ENCODE measurements around the gene UBE2N. TPM values are rescaled to one million over a fixed set of nuclear protein-coding genes. Genes with fewer than 3 reads are reported as not detected.
A peak's percentile ranks its signal among the peaks of the same experiment; 100 is the strongest.

UBE2N gene, protein sequence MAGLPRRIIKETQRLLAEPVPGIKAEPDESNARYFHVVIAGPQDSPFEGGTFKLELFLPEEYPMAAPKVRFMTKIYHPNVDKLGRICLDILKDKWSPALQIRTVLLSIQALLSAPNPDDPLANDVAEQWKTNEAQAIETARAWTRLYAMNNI
- polyA plus RNA-seq (2013, experiment 1 of 4) = 180 TPM
- polyA plus RNA-seq (2013, experiment 2 of 4) = 174 TPM
- polyA plus RNA-seq (2013, experiment 3 of 4) = 149 TPM
- 151 TPM for polyA plus RNA-seq (2013, experiment 4 of 4)

DNA sequence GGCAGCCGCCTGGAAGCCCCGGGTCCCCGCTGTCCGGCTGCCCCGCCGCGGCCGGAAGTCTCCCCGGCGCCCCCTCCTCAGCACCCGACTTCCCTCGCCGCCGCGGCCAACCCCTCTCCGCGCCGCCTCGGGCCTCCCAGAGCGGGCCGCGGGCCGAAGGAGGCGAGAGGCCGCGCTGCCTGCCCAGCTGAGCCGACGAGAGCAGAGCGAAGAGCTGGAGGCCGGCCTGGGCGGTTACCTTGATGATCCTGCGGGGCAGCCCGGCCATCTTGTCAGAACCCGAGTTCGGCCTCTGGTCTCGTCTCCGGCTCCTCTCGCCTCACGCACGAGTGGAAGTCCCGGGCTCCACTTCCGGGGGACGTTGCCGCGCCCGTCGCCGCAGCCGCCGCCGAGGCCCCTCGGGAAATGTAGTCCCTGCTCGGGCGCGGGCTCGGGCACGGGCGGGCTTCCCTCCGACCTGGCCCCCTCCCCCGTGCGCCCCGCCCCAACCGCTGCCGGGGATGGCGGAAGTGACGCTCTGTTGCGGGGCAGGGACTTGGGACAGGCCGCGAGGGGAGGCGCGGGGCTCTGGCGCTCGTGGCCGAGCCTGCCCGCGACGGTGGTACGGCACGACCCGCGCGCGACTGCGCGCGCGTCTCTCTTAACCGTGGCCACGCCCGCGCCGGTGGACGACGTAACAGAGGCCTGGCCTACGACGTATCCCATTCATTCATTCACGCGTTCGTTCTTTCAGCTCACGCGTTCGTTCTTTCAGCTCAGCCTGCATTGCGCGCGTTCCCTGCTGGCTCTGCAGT lies at the start of gene UBE2N:
Gene UBE2N, minus strand, starts transcription at position 331 of the 794 bp plus-strand sequence. Its CDS starts 63 bp downstream, at position 268.
- peak within 1 kb of the TSS; percentile 84 for H3K27ac ChIP-seq (ENCODE audit: insufficient read depth, low read depth, low read length, poor library complexity, severe bottlenecking)
- WGBS, 2 experiments = 0% methylated on average over 105 of the region's 105 CpGs
- no peaks in the 10 kb centered on the region for H3K36me3 ChIP-seq (ENCODE audit: control insufficient read depth, insufficient read depth, low read length)

DNA sequence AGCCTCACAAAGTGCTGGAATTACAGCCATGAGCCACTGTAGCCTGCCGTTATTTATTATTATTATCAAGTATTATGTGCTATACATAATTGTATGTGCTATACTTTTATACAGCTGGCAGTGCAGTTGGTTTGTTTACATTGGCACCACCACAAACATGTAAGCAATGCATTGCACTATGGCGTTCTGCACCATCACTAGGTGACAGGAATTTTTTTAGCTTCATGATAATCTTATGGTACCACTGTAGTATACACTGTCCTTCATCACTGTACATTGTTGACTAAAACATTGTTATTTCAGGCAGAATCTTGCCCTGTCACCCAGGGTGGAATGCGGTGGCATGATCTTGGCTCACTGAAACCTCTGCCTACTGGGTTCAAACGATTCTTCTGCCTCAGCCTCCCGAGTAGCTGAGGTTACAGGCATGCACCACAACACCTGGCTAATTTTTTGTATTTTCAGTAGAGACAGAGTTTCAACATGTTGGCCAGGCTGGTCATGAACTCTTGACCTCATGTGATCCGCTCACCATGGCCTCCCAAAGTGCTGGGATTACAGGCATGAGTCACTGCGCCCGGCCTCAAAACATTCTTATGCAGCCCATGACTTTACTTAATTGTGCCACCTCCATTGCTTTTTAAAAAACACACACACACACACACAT lies 42.7 kb upstream of the UBE2N start:
- Histone ChIP-seq H3K4me1 (ENCODE audit: control insufficient read depth, insufficient read depth, low read length) (no peaks in the 10 kb centered on the region), H3K36me3 (ENCODE audit: control insufficient read depth, insufficient read depth, low read length) (peaks cover 69% of the 10 kb centered on the region), H3K27me3 (ENCODE audit: control insufficient read depth, insufficient read depth, low read length, poor library complexity, severe bottlenecking) (no peaks in the 10 kb centered on the region), H3K4me3 (ENCODE audit: insufficient read depth, low read depth, low read length) (no peak overlapping the region), H3K27ac (ENCODE audit: insufficient read depth, low read depth, low read length, poor library complexity, severe bottlenecking) (no peak overlapping the region), H3K9me3 (ENCODE audit: control insufficient read depth, low read length) (no peaks in the 10 kb centered on the region)
- 86 to 90% methylated on average over 7 to 8 of the region's 8 CpGs for WGBS, 2 experiments

More for the DNA sequence above, at the start of gene UBE2N:
- Histone ChIP-seq H3K4me1 (ENCODE audit: control insufficient read depth, insufficient read depth, low read length) (peaks cover 25% of the 10 kb centered on the region), H3K27me3 (ENCODE audit: control insufficient read depth, insufficient read depth, low read length, poor library complexity, severe bottlenecking) (no peaks in the 10 kb centered on the region), H3K9me3 (ENCODE audit: control insufficient read depth, low read length) (no peaks in the 10 kb centered on the region), H3K4me3 (ENCODE audit: insufficient read depth, low read depth, low read length) (peak within 1 kb of the TSS; percentile 90)

DNA sequence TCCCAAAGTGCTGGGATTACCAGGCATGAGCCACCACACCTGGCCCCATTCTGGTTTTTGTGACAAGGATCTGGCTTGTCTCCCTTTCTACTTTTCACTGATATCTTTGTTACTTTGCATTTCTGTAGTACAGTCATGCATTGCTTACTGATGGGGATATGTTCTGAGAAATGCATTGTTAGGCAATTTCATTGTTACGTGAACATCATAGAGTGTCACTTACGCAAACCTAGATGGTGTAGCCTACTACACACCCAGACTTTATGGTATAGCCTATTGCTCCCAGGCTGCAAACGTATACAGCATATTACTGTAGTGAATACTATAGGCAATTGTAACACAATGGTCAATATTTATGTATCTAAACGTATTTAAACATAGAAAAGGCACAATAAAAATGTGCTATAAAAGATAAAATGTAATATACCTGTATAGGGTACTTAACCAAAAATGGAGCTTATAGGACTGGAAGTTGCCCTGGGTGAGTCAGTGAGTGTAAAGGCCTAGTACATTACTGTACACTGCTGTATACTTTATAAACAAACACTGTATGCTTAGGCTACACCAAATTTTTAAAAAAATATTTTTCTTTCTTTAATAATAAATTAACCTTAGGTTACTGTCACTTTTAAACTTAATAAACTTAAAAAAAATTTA lies 41.5 kb upstream of the UBE2N start:
- Histone ChIP-seq H3K27me3 (ENCODE audit: control insufficient read depth, insufficient read depth, low read length, poor library complexity, severe bottlenecking) (no peaks in the 10 kb centered on the region), H3K36me3 (ENCODE audit: control insufficient read depth, insufficient read depth, low read length) (peaks cover 66% of the 10 kb centered on the region), H3K27ac (ENCODE audit: insufficient read depth, low read depth, low read length, poor library complexity, severe bottlenecking) (no peak overlapping the region), H3K4me1 (ENCODE audit: control insufficient read depth, insufficient read depth, low read length) (no peaks in the 10 kb centered on the region), H3K9me3 (ENCODE audit: control insufficient read depth, low read length) (no peaks in the 10 kb centered on the region), H3K4me3 (ENCODE audit: insufficient read depth, low read depth, low read length) (no peak overlapping the region)
- 98 to 100% methylated on average over 2 to 3 of the region's 4 CpGs for WGBS, 2 experiments

DNA sequence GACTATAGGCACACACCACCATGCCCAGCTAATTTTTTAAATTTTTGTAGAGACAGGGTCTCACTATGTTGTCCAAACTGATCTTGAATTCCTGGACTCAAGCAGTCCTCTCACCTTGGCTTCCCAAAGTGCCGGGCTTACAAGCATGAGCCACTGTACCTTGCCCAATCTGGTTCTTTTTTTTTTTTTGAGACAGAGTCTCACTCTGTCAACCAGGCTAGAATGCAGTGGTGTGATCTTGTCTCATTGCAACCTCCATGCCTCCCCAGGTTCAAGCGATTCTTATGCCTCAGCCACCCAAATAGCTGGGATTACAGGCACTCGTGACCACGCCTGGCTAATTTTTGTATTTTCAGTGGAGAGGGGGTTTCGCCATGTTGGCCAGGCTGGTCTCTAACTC lies 41.0 kb upstream of the UBE2N start:
- Histone ChIP-seq H3K4me3 (ENCODE audit: insufficient read depth, low read depth, low read length) (no peak overlapping the region), H3K27me3 (ENCODE audit: control insufficient read depth, insufficient read depth, low read length, poor library complexity, severe bottlenecking) (no peaks in the 10 kb centered on the region), H3K4me1 (ENCODE audit: control insufficient read depth, insufficient read depth, low read length) (no peaks in the 10 kb centered on the region), H3K9me3 (ENCODE audit: control insufficient read depth, low read length) (no peaks in the 10 kb centered on the region), H3K27ac (ENCODE audit: insufficient read depth, low read depth, low read length, poor library complexity, severe bottlenecking) (no peak overlapping the region), H3K36me3 (ENCODE audit: control insufficient read depth, insufficient read depth, low read length) (peaks cover 66% of the 10 kb centered on the region)
- 95 to 99% methylated on average over 5 of the region's 5 CpGs for WGBS, 2 experiments

DNA sequence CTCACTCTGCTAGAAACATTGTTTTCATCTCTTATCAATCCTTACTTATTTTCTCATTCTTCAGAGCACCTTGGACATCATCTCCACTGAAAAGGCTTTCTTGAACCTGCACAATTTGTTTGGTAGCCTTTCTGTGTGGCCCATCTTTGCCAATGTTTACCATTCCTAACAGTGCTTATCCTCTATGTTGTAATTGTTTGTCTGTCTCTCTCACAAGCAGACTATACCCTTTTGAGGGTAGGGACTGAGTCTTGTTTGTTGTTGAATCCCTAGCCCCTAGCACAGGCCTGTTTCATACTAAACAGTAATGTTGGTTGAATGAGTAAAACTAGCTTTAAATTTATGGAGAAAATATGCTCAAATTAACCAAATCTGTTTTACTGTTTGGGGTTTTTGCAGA lies 34.8 kb upstream of the UBE2N start:
- H3K4me3 ChIP-seq (ENCODE audit: insufficient read depth, low read depth, low read length) = no peak overlapping the region
- no peak overlapping the region for H3K27ac ChIP-seq (ENCODE audit: insufficient read depth, low read depth, low read length, poor library complexity, severe bottlenecking)
- H3K9me3 ChIP-seq (ENCODE audit: control insufficient read depth, low read length) = no peaks in the 10 kb centered on the region
- H3K27me3 ChIP-seq (ENCODE audit: control insufficient read depth, insufficient read depth, low read length, poor library complexity, severe bottlenecking) = no peaks in the 10 kb centered on the region
- H3K4me1 ChIP-seq (ENCODE audit: control insufficient read depth, insufficient read depth, low read length) = no peaks in the 10 kb centered on the region
- peaks cover 38% of the 10 kb centered on the region for H3K36me3 ChIP-seq (ENCODE audit: control insufficient read depth, insufficient read depth, low read length)

DNA sequence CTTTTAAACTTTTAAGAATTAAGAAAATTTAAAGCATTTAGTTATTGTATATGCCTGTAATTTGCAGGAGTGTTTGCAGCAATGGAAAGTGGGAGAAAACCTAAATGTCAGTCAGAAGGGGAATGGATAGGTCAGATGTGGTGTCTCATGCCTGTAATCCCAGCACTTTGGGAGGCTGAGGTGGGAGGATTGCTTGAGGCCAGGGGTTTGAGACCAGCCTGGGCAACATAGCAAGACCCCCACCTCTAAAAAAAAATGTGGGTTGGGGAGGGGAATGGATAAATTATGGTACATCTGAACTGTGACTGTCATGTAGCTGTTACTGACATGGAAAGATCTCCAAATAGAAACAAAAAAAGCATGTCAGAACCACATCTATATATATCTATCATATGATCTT lies 27.6 kb upstream of the UBE2N start:
- no peaks in the 10 kb centered on the region for H3K27me3 ChIP-seq (ENCODE audit: control insufficient read depth, insufficient read depth, low read length, poor library complexity, severe bottlenecking)
- no peak overlapping the region for H3K4me3 ChIP-seq (ENCODE audit: insufficient read depth, low read depth, low read length)
- no peaks in the 10 kb centered on the region for H3K9me3 ChIP-seq (ENCODE audit: control insufficient read depth, low read length)
- no peaks in the 10 kb centered on the region for H3K4me1 ChIP-seq (ENCODE audit: control insufficient read depth, insufficient read depth, low read length)
- H3K36me3 ChIP-seq (ENCODE audit: control insufficient read depth, insufficient read depth, low read length) = peaks cover 13% of the 10 kb centered on the region
- H3K27ac ChIP-seq (ENCODE audit: insufficient read depth, low read depth, low read length, poor library complexity, severe bottlenecking) = no peak overlapping the region

DNA sequence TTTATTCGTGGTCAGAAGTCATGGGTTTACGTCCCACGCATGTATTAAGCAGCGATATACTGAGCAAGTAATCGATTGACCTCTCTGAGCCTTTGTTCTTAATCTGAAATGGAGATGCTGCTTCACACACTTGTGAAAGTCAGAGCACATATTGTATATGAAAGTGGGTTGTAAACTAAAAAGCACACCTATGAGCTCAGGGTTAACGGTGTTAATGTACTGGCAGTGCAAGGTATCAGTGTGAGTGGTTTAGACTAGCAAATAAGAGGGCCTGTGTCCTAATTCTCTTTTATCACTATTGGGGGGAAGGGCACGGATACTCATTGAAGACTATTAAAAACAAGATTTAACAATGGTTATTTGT lies 26.2 kb upstream of the UBE2N start:
- no peaks in the 10 kb centered on the region for H3K27me3 ChIP-seq (ENCODE audit: control insufficient read depth, insufficient read depth, low read length, poor library complexity, severe bottlenecking)
- H3K4me1 ChIP-seq (ENCODE audit: control insufficient read depth, insufficient read depth, low read length) = no peaks in the 10 kb centered on the region
- peak overlapping the region; percentile 99 for H3K27ac ChIP-seq (ENCODE audit: insufficient read depth, low read depth, low read length, poor library complexity, severe bottlenecking)
- no peaks in the 10 kb centered on the region for H3K9me3 ChIP-seq (ENCODE audit: control insufficient read depth, low read length)
- peaks cover 13% of the 10 kb centered on the region for H3K36me3 ChIP-seq (ENCODE audit: control insufficient read depth, insufficient read depth, low read length)
- 2 to 5% methylated on average over 7 of the region's 7 CpGs for WGBS, 2 experiments
- peak overlapping the region; percentile 88 for H3K4me3 ChIP-seq (ENCODE audit: insufficient read depth, low read depth, low read length)

DNA sequence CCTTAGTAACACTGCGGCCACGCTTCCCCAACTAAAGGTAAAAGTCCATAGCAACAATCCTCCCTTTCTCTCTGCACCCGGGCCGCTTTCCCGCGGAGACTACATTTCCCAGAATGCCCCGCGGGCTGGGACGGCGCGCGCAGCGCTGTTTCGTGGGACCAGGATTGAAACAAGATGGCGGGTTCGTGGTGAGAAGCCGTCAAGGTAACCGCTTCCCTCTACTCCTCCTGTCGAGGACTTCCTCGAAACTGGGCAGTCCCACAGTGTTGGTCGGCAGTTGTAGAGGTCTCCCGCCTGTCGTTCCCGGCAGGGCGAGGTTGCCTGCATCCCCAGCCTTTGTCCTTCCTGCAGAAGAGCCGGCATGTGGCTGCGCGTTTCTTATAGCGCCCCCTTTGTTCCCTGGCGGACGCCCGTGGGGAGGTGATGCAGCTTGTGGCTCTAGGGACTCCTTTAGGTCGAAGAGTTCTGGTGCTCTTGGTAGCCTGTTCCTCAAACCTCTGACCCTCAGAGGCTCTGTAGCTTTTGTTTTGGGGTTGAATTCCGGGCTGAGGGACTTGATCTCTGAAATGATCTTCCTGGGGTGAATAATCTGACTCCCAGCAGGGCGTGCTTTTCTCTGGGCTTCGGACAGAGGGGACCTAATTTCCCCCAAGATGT lies 25.7 kb upstream of the UBE2N start, which contains the start of gene MRPL42:
Gene MRPL42, plus strand, starts transcription at position 164 of the 657 bp plus-strand sequence. CDS start 1,772 bp downstream, outside the sequence.
- whole genome bisulfite sequencing, 2 experiments = 1 to 2% methylated on average over 36 of the region's 36 CpGs
- peaks cover 13% of the 10 kb centered on the region for H3K36me3 ChIP-seq (ENCODE audit: control insufficient read depth, insufficient read depth, low read length)
- peak within 1 kb of the TSS; percentile 99 for H3K27ac ChIP-seq (ENCODE audit: insufficient read depth, low read depth, low read length, poor library complexity, severe bottlenecking)
- no peaks in the 10 kb centered on the region for H3K27me3 ChIP-seq (ENCODE audit: control insufficient read depth, insufficient read depth, low read length, poor library complexity, severe bottlenecking)
- no peaks in the 10 kb centered on the region for H3K4me1 ChIP-seq (ENCODE audit: control insufficient read depth, insufficient read depth, low read length)
- peak within 1 kb of the TSS; percentile 88 for H3K4me3 ChIP-seq (ENCODE audit: insufficient read depth, low read depth, low read length)
- H3K9me3 ChIP-seq (ENCODE audit: control insufficient read depth, low read length) = no peaks in the 10 kb centered on the region

DNA sequence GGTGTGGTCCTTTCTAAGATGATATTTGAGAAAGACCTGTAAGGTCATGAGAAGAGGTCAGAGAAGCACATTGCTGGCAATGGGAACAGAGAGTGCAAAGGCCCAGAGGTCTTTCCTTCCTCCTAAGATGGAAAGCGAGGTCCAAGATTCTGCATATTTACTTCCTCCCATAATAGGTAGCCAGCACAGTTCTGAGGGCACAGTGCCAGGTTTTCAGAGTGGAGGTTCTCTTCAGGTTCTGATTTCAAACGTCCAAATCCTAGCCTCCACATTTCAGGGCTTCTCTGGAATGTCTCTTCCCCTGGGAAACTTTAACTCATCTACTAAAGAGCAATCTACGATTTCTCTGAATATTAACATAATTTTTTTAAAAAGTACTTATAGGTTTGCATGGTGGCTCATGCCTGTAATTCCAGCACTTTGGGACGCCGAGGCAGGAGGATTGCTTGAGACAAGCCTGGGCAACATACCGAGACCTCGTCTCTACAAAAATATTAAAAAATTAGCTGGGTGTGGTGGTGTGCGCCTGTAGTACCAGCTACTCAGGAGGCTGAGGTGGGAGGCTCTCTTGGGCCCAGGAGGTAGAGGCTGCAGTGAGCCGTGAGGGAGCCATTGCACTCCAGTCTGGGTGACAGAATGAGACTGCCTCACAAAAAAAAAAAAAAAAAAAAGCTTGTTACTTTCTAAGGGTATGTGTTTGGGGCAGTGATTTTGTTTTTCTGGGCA lies 25.0 kb upstream of the UBE2N start:
- Histone ChIP-seq H3K4me3 (ENCODE audit: insufficient read depth, low read depth, low read length) (no peak overlapping the region), H3K9me3 (ENCODE audit: control insufficient read depth, low read length) (no peaks in the 10 kb centered on the region), H3K27me3 (ENCODE audit: control insufficient read depth, insufficient read depth, low read length, poor library complexity, severe bottlenecking) (no peaks in the 10 kb centered on the region), H3K4me1 (ENCODE audit: control insufficient read depth, insufficient read depth, low read length) (no peaks in the 10 kb centered on the region), H3K36me3 (ENCODE audit: control insufficient read depth, insufficient read depth, low read length) (peaks cover 13% of the 10 kb centered on the region), H3K27ac (ENCODE audit: insufficient read depth, low read depth, low read length, poor library complexity, severe bottlenecking) (no peak overlapping the region)
- WGBS, 2 experiments = 90 to 95% methylated on average over 8 to 9 of the region's 9 CpGs
